IMR-90 (cell line): Measurements from ENCODE around the gene ECM2. TPM values are rescaled to one million over a fixed set of nuclear protein-coding genes. Genes with fewer than 3 reads are reported as not detected.

ENCODE experiments used
- ATAC-seq: fragments of 200-7000 bp; cut with Tn5 transposase; 2 replicates; pipeline ENCODE4 v1.9.1; 2020; ENCODE audit warnings: low read depth, mild to moderate bottlenecking, moderate library complexity
- BruUV-seq: library from RNA; stranded (reverse); fragments of 400-500 nt; replicated peaks from 2 replicates; lab custom pipeline; 2021; lab: Mats Ljungman, UMichigan
- CTCF ChIA-PET: fragments of 300-600 bp; formaldehyde crosslinking; extraction: SDS; loops from one replicate; lab custom pipeline; 2021; ENCODE audit warnings: antibody characterized with exemption; lab: Yijun Ruan, JAX
- POLR2A ChIA-PET: fragments of 300-600 bp; sonication (Branson Sonifier 250); formaldehyde crosslinking; loops from one replicate; lab custom pipeline; 2022; ENCODE audit warnings: antibody characterized with exemption; ENCODE audit not compliant: unreplicated experiment; lab: Charles Lee
- DNase-seq: peaks from one replicate; pipeline ENCODE4 v3.0.0; 2013
- H2AFZ ChIP-seq: replicated peaks from 2 replicates; pipeline ENCODE3; 2013; ENCODE audit warnings: low read length, mild to moderate bottlenecking; ENCODE audit not compliant: poor library complexity
- H2AK5ac ChIP-seq: 2 replicates; pipeline ENCODE4 v1.6.1; 2013; ENCODE audit warnings: low read depth, low read length, inconsistent platforms
- H2AK9ac ChIP-seq: replicated peaks from 2 replicates; pipeline ENCODE3; 2013; ENCODE audit warnings: mild to moderate bottlenecking, low read depth, low read length, moderate library complexity; ENCODE audit not compliant: poor library complexity
- H2BK120ac ChIP-seq: 2 replicates; pipeline ENCODE4 v1.6.1; 2013; ENCODE audit warnings: low read depth, low read length, inconsistent platforms
- H2BK15ac ChIP-seq: 3 replicates; pipeline ENCODE4 v1.6.1; 2013; ENCODE audit warnings: low read depth, low read length, inconsistent platforms
- H2BK20ac ChIP-seq: 2 replicates; pipeline ENCODE4 v1.6.1; 2013; ENCODE audit warnings: low read depth, mild to moderate bottlenecking, inconsistent platforms, low read length, moderate library complexity
- H2BK5ac ChIP-seq: 2 replicates; pipeline ENCODE4 v1.6.1; 2013; ENCODE audit warnings: mild to moderate bottlenecking, low read depth, low read length, inconsistent platforms; ENCODE audit not compliant: poor library complexity, severe bottlenecking
- H3K14ac ChIP-seq: replicated peaks from 2 replicates; pipeline ENCODE4 v1.6.1; 2013; ENCODE audit warnings: low read depth, low read length, inconsistent platforms
- H3K18ac ChIP-seq: 2 replicates; pipeline ENCODE4 v1.6.1; 2013; ENCODE audit warnings: low read depth, low read length, control low read depth
- H3K23ac ChIP-seq: 2 replicates; pipeline ENCODE4 v1.6.1; 2013; ENCODE audit warnings: low read depth, low read length, inconsistent platforms
- H3K27ac ChIP-seq: 2 replicates; pipeline ENCODE4 v1.5.1; 2013; ENCODE audit warnings: mild to moderate bottlenecking, control low read depth, low read length; ENCODE audit not compliant: insufficient read depth
- H3K27me3 ChIP-seq: 2 replicates; pipeline ENCODE4 v1.6.1; 2013; ENCODE audit warnings: low read length; ENCODE audit not compliant: control insufficient read depth, insufficient read depth
- H3K36me3 ChIP-seq: 2 replicates; pipeline ENCODE4 v1.6.1; 2013; ENCODE audit warnings: low read length, mixed read lengths; ENCODE audit not compliant: control insufficient read depth, insufficient read depth
- H3K4ac ChIP-seq: 2 replicates; pipeline ENCODE4 v1.6.1; 2013; ENCODE audit warnings: low read depth, low read length, inconsistent platforms
- H3K4me1 ChIP-seq: 2 replicates; pipeline ENCODE4 v1.6.1; 2013; ENCODE audit warnings: low read length, mixed read lengths; ENCODE audit not compliant: control insufficient read depth, insufficient read depth
- H3K4me2 ChIP-seq: 2 replicates; pipeline ENCODE4 v1.6.1; 2013; ENCODE audit warnings: low read depth, mild to moderate bottlenecking, control low read depth, low read length, moderate library complexity
- H3K4me3 ChIP-seq: 2 replicates; pipeline ENCODE4 v1.5.1; 2013; ENCODE audit warnings: low read depth, mild to moderate bottlenecking, control low read depth, low read length, moderate library complexity; ENCODE audit not compliant: insufficient read depth
- H3K56ac ChIP-seq: 2 replicates; pipeline ENCODE4 v1.6.1; 2013; ENCODE audit warnings: low read length, inconsistent platforms; ENCODE audit not compliant: insufficient read depth; ENCODE audit errors: extremely low read depth
- H3K79me1 ChIP-seq, 2 experiments: 2 replicates each; pipeline ENCODE4 v1.6.1; 2013; ENCODE audit warnings: low read length in 2 of 2, inconsistent platforms in 1 of 2, low read depth in 1 of 2
- H3K9ac ChIP-seq: 2 replicates; pipeline ENCODE4 v1.6.1; 2013; ENCODE audit warnings: low read depth, low read length, control low read depth
- H3K9me1 ChIP-seq: 2 replicates; pipeline ENCODE4 v1.6.1; 2013; ENCODE audit warnings: low read length, inconsistent platforms; ENCODE audit not compliant: insufficient read depth
- H3K9me3 ChIP-seq: 2 replicates; pipeline ENCODE4 v1.6.1; 2013; ENCODE audit warnings: low read length; ENCODE audit not compliant: control insufficient read depth, insufficient read depth
- H4K20me1 ChIP-seq: 2 replicates; pipeline ENCODE4 v1.6.1; 2013; ENCODE audit warnings: low read length, inconsistent platforms; ENCODE audit not compliant: insufficient read depth
- H4K5ac ChIP-seq: 2 replicates; pipeline ENCODE4 v1.6.1; 2013; ENCODE audit warnings: mild to moderate bottlenecking, low read depth, low read length, control low read depth
- H4K8ac ChIP-seq, 2 experiments: 2 replicates each; pipeline ENCODE4 v1.6.1; 2013; ENCODE audit warnings: low read depth in 2 of 2, low read length in 2 of 2, control low read depth in 1 of 2, inconsistent platforms in 1 of 2
- H4K91ac ChIP-seq: 2 replicates; pipeline ENCODE4 v1.6.1; 2013; ENCODE audit warnings: low read depth, low read length, inconsistent platforms; ENCODE audit not compliant: insufficient read depth
- BHLHE40 ChIP-seq: fragments of 150-350 bp; IDR thresholded peaks from 2 replicates; pipeline ENCODE4 v1.6.1; 2016; ENCODE audit warnings: mild to moderate bottlenecking, low read depth, low read length
- CEBPB ChIP-seq: IDR thresholded peaks from 2 replicates; pipeline ENCODE4 v1.6.1; 2012; ENCODE audit warnings: low read depth, low read length, improper control_type of control experiment
- CHD1 ChIP-seq: IDR thresholded peaks from 2 replicates; pipeline ENCODE4 v1.6.1; 2012; ENCODE audit warnings: low read depth, low read length, improper control_type of control experiment
- ELK1 ChIP-seq: fragments of 150-350 bp; IDR thresholded peaks from 2 replicates; pipeline ENCODE4 v1.6.1; 2016; ENCODE audit warnings: low read depth, mild to moderate bottlenecking, low read length, moderate library complexity, borderline replicate concordance
- FOS ChIP-seq: fragments of 150-350 bp; IDR thresholded peaks from 2 replicates; pipeline ENCODE4 v1.6.1; 2016; ENCODE audit warnings: low read depth, low read length
- MAFK ChIP-seq: IDR thresholded peaks from 2 replicates; pipeline ENCODE4 v1.6.1; 2012; ENCODE audit warnings: low read depth, low read length, improper control_type of control experiment
- MAZ ChIP-seq: IDR thresholded peaks from 2 replicates; pipeline ENCODE4 v1.6.1; 2012; ENCODE audit warnings: low read depth, mild to moderate bottlenecking, low read length, improper control_type of control experiment, moderate library complexity, borderline replicate concordance
- MXI1 ChIP-seq: IDR thresholded peaks from 2 replicates; pipeline ENCODE4 v1.6.1; 2012; ENCODE audit warnings: low read depth, mild to moderate bottlenecking, low read length, moderate library complexity, borderline replicate concordance
- NFE2L2 ChIP-seq: fragments of 150-350 bp; IDR thresholded peaks from 2 replicates; pipeline ENCODE4 v1.6.1; 2016; ENCODE audit warnings: low read depth, mild to moderate bottlenecking, low read length
- POLR2A ChIP-seq: IDR thresholded peaks from 2 replicates; pipeline ENCODE4 v1.6.1; 2012; ENCODE audit warnings: mild to moderate bottlenecking, low read depth, low read length
- RAD21 ChIP-seq: IDR thresholded peaks from 2 replicates; pipeline ENCODE4 v1.6.1; 2012; ENCODE audit warnings: low read length, improper control_type of control experiment
- RCOR1 ChIP-seq: IDR thresholded peaks from 2 replicates; pipeline ENCODE4 v1.6.1; 2012; ENCODE audit warnings: mild to moderate bottlenecking, low read length, improper control_type of control experiment; ENCODE audit not compliant: insufficient replicate concordance
- RFX5 ChIP-seq: IDR thresholded peaks from 2 replicates; pipeline ENCODE4 v1.8.0; 2012; ENCODE audit warnings: low read depth, mild to moderate bottlenecking, low read length, moderate library complexity
- WGBS, 2 experiments: methylation state at CpG; one replicate each; pipeline versions ENCODE4 v1.1.5 to v1.1.7; 2013; ENCODE audit warnings: missing lambda C conversion rate in 2 of 2; ENCODE audit not compliant: insufficient read length in 1 of 2; ENCODE audit errors: extremely low coverage in 2 of 2; 5-methylcytosine and 5-hydroxymethylcytosine counted together
- dilution Hi-C: fragments of 300-500 bp; cut with HindIII; formaldehyde crosslinking; loops from one replicate; pipeline ENCODE4 v1.14.3; 2018; ENCODE audit warnings: low sequenced_read_pairs; ENCODE audit not compliant: unreplicated experiment
- in situ Hi-C: fragments of 300-500 bp; cut with MboI; formaldehyde crosslinking; loops from 3 replicates; pipeline ENCODE4 v1.14.3; 2019; ENCODE audit warnings: low sequenced_read_pairs, inconsistent platforms, mixed read lengths
- intact Hi-C: fragments of 100-400 bp; cut with micrococcal nuclease; formaldehyde crosslinking; loops from 2 replicates; pipeline ENCODE4 v1.10.0; 2022
- polyA plus RNA-seq, 3 experiments: library from polyadenylated mRNA; depleted of rRNA; stranded (reverse); fragments of >200 nt; gene quantifications; 2 replicates each; pipeline ENCODE4 v1.2.3, GENCODE V29; 2012; ENCODE audit warnings: low replicate concordance in 1 of 3
- total RNA-seq: library from RNA; depleted of rRNA; stranded (reverse); fragments of >200 nt; gene quantifications from 2 replicates; pipeline ENCODE4 v1.2.3, GENCODE V29; 2012
- TF ChIP-seq, protein P1 (sequence below): conservative IDR thresholded peaks from 2 replicates; pipeline ENCODE4 v1.5.1; 2012; ENCODE audit warnings: mild to moderate bottlenecking, low read depth, low read length, improper control_type of control experiment

ECM2 gene
- total and polyA plus RNA-seq, 2 of the 4 experiments (the other 2 are of a cell fraction): 0.26 to 0.36 TPM

- no peak for TF ChIP-seq ELK1
Measured at GRCh38 chr9:92506184-92506857, 29.5 kb downstream of the ECM2 start (continued).

GRCh38 chr9:92504881-92505280 lies 30.9 kb downstream of the ECM2 start:
- intact Hi-C loops: no loop called here
- Histone ChIP-seq H3K14ac (peak overlapping the region; percentile 95), H3K18ac (peak overlapping the region; percentile 87), H3K4me2 (no peak overlapping the region), H3K4ac (peak overlapping the region; percentile 96), H3K27me3 (no peaks in the 10 kb centered on the region), H2AK9ac (peak overlapping the region; percentile 88), H4K8ac (peak overlapping the region; percentile 85 to 92), H3K9me1 (peaks cover 20% of the 10 kb centered on the region), H3K56ac (peak overlapping the region; percentile 55; the same call in 1 of the 2 replicates), H2AK5ac (peak overlapping the region; percentile 65), H3K79me1 (peaks cover 0 to 18% of the 10 kb centered on the region in 2 experiments; a peak in 2 of 4 replicates), H3K9me3 (no peaks in the 10 kb centered on the region), H3K27ac (peak overlapping the region; percentile 79; the same call in 1 of the 2 replicates), H4K20me1 (no peaks in the 10 kb centered on the region), H2BK120ac (peak overlapping the region; percentile 95), H3K36me3 (no peaks in the 10 kb centered on the region), H2BK15ac (peak overlapping the region; percentile 75; the same call in 2 of the 3 replicates), H2AFZ (peak overlapping the region; percentile 58), H4K5ac (peak overlapping the region; percentile 83), H2BK20ac (peak overlapping the region; percentile 82), H2BK5ac (peak overlapping the region; percentile 63), H3K4me1 (peaks cover 26% of the 10 kb centered on the region), H3K23ac (peak overlapping the region; percentile 95), H3K4me3 (no peak overlapping the region), H4K91ac (peak overlapping the region; percentile 71), H3K9ac (no peak overlapping the region)
- in situ Hi-C loops: no loop called here
- DNase-seq: peak; percentile 35
- POLR2A ChIA-PET: no interaction called here
- BruUV-seq: no TSS peak
- dilution Hi-C loops: no loop called here
- CTCF ChIA-PET: no interaction called here
- WGBS, 2 experiments: no CpG with 5 or more reads among the region's 2 CpGs
- no peak for ATAC-seq
- no peak for TF ChIP-seq RFX5
- TF ChIP-seq MAZ: no peak
- no peak for TF ChIP-seq NFE2L2
- TF ChIP-seq MAFK: no peak
- TF ChIP-seq BHLHE40: no peak
- no peak for TF ChIP-seq FOS
- no peak for TF ChIP-seq RCOR1
- TF ChIP-seq POLR2A: no peak
- TF ChIP-seq, protein P1, sequence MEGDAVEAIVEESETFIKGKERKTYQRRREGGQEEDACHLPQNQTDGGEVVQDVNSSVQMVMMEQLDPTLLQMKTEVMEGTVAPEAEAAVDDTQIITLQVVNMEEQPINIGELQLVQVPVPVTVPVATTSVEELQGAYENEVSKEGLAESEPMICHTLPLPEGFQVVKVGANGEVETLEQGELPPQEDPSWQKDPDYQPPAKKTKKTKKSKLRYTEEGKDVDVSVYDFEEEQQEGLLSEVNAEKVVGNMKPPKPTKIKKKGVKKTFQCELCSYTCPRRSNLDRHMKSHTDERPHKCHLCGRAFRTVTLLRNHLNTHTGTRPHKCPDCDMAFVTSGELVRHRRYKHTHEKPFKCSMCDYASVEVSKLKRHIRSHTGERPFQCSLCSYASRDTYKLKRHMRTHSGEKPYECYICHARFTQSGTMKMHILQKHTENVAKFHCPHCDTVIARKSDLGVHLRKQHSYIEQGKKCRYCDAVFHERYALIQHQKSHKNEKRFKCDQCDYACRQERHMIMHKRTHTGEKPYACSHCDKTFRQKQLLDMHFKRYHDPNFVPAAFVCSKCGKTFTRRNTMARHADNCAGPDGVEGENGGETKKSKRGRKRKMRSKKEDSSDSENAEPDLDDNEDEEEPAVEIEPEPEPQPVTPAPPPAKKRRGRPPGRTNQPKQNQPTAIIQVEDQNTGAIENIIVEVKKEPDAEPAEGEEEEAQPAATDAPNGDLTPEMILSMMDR: no peak
- TF ChIP-seq CHD1: no peak
- TF ChIP-seq CEBPB: no peak
- TF ChIP-seq RAD21: no peak
- no peak for TF ChIP-seq MXI1
